ENCODE results near the gene IGFL2. TPM values are rescaled to one million over a fixed set of nuclear protein-coding genes. Genes with fewer than 3 reads are reported as not detected.
A peak's percentile ranks its signal among the peaks of the same experiment; 100 is the strongest.
"Not testable (repeated sequence)": the region's sequence is repeated elsewhere in the genome, so short reads cannot be mapped to it uniquely, and the experiment has no call there.

IGFL2 gene
- total and polyA plus RNA-seq, 2 experiments from 2014 or later: not detected

- no peak for TF ChIP-seq NANOG (IDR thresholded peaks at IDR 0.05; ENCODE audit: borderline replicate concordance)
- TF ChIP-seq ZNF331 (CRISPR knock-in tag; IDR thresholded peaks at IDR 0.05; ENCODE audit: low read depth): no peak
- TF ChIP-seq JUNB (IDR thresholded peaks at IDR 0.05; ENCODE audit: unreplicated experiment): no peak
- no peak for TF ChIP-seq ETS1 (IDR thresholded peaks at IDR 0.05)
- TF ChIP-seq CTCF (conservative IDR thresholded peaks at IDR 0.05; ENCODE audit: low read depth in 2 of 2): no peak
- no peak for TF ChIP-seq CREB1 (CRISPR knock-in tag; IDR thresholded peaks at IDR 0.05; ENCODE audit: low read depth)
Observed at GRCh38 chr19:46182476-46182875, 34.4 kb downstream of the IGFL2 start (continued).

GRCh38 chr19:46184775-46185710 lies 37.0 kb downstream of the IGFL2 start:
- H3K27me3 ChIP-seq (ENCODE audit: insufficient read depth); DNase-seq (ENCODE audit: low spot score); H3K9me2 ChIP-seq (ENCODE audit: insufficient read depth); H3K36me3 ChIP-seq (ENCODE audit: insufficient read depth); H3K79me2 ChIP-seq (replicated peaks; ENCODE audit: insufficient read depth); ATAC-seq; H3K4me3 Mint-ChIP-seq; H3K9me3 Mint-ChIP-seq; H3K4me2 ChIP-seq; H3K4me3 ChIP-seq; H3K27ac ChIP-seq (ENCODE audit: low read depth); H2AFZ ChIP-seq; H3K27me3 Mint-ChIP-seq (ENCODE audit: insufficient read depth, low read depth, poor library complexity); H3K27ac Mint-ChIP-seq; H3K36me3 Mint-ChIP-seq (ENCODE audit: low read depth); H3K4me1 ChIP-seq (ENCODE audit: insufficient read depth); H3K4me1 Mint-ChIP-seq; H3F3A ChIP-seq (replicated peaks; ENCODE audit: low read depth); H4K20me1 ChIP-seq (replicated peaks; ENCODE audit: insufficient read depth): not testable (repeated sequence)

GRCh38 chr19:46186101-46186716 lies 38.2 kb downstream of the IGFL2 start:
- Histone ChIP-seq H3K36me3 (ENCODE audit: insufficient read depth) (no peaks in the 10 kb centered on the region), H2AFZ (no peak overlapping the region), H3K27ac (ENCODE audit: low read depth) (no peak overlapping the region), H3K4me2 (no peak overlapping the region), H3K27me3 (ENCODE audit: insufficient read depth) (no peaks in the 10 kb centered on the region), H3K9me2 (ENCODE audit: insufficient read depth) (no peaks in the 10 kb centered on the region), H3K79me2 (replicated peaks; ENCODE audit: insufficient read depth) (no peaks in the 10 kb centered on the region), H4K20me1 (replicated peaks; ENCODE audit: insufficient read depth) (no peaks in the 10 kb centered on the region; the same call in 1 of the 2 replicates), H3K4me3 (no peak overlapping the region), H3K4me1 (ENCODE audit: insufficient read depth) (no peaks in the 10 kb centered on the region), H3F3A (replicated peaks; ENCODE audit: low read depth) (no peaks in the 10 kb centered on the region)
- no peak; the same call in none of the 3 replicates for ATAC-seq
- H3K36me3 Mint-ChIP-seq (ENCODE audit: low read depth): no peaks in the 10 kb centered on the region; the same call in 2 of the 3 replicates
- peaks cover 2% of the 10 kb centered on the region; the same call in 2 of the 3 replicates for H3K9me3 Mint-ChIP-seq
- H3K27me3 Mint-ChIP-seq (ENCODE audit: insufficient read depth, low read depth, poor library complexity): peaks cover 4% of the 10 kb centered on the region
- H3K4me3 Mint-ChIP-seq: no peak overlapping the region
- peak; percentile 24 for DNase-seq (ENCODE audit: low spot score)
- no peak overlapping the region for H3K27ac Mint-ChIP-seq
- no peaks in the 10 kb centered on the region for H3K4me1 Mint-ChIP-seq
- no peak for TF ChIP-seq POLR2AphosphoS5 (IDR thresholded peaks at IDR 0.05; ENCODE audit: low read depth)
- TF ChIP-seq JUNB (IDR thresholded peaks at IDR 0.05; ENCODE audit: unreplicated experiment): no peak
- no peak for TF ChIP-seq EZH2 (IDR thresholded peaks at IDR 0.05; ENCODE audit: low read depth, unreplicated experiment)
- no peak for TF ChIP-seq ZNF462 (CRISPR knock-in tag; IDR thresholded peaks at IDR 0.05)
